GM18511 (cell line): ENCODE results near the gene ZNF300.
A peak's percentile ranks its signal among the peaks of the same experiment; 100 is the strongest.
"Not testable (repeated sequence)": the region's sequence is repeated elsewhere in the genome, so short reads cannot be mapped to it uniquely, and the experiment has no call there.

Experiments
- ATAC-seq: cut with Tn5 transposase; IDR thresholded peaks from one replicate; pipeline ENCODE4 v1.9.1; 2021; ENCODE audit warnings: mild to moderate bottlenecking, moderate library complexity; ENCODE audit not compliant: unreplicated experiment

ZNF300 gene

GRCh38 chr5:150904479-150905311, at the start of gene ZNF300:
TSS of gene ZNF300 (minus strand) at chr5:150904980. CDS start at chr5:150903155, 1,825 bp downstream.
- no peak for ATAC-seq

GRCh38 chr5:150948539-150948938, 43.8 kb upstream of the ZNF300 start:
- no peak for ATAC-seq

- no peak for ATAC-seq
Measured at GRCh38 chr5:150946351-150946905, 41.6 kb upstream of the ZNF300 start.

GRCh38 chr5:150945947-150946346, 41.2 kb upstream of the ZNF300 start:
- ATAC-seq = no peak

- no peak for ATAC-seq
Measured at GRCh38 chr5:150945486-150945885, 40.7 kb upstream of the ZNF300 start.

GRCh38 chr5:150931368-150931965, 26.7 kb upstream of the ZNF300 start:
- no peak for ATAC-seq

GRCh38 chr5:150918613-150919012, 13.8 kb upstream of the ZNF300 start:
- ATAC-seq = no peak

GRCh38 chr5:150912312-150912814, 7.6 kb upstream of the ZNF300 start:
- ATAC-seq = no peak

- ATAC-seq = no peak
Measured at GRCh38 chr5:150905312-150905683, 518 bp upstream of the ZNF300 start.

- no peak for ATAC-seq
Measured at GRCh38 chr5:150901446-150901845, 3.3 kb downstream of the ZNF300 start.

- no peak for ATAC-seq
Measured at GRCh38 chr5:150895431-150896428, 9.1 kb downstream of the ZNF300 start.

- ATAC-seq = no peak
Measured at GRCh38 chr5:150879358-150879757, 25.4 kb downstream of the ZNF300 start.

- no peak for ATAC-seq
Measured at GRCh38 chr5:150862070-150862469, 42.7 kb downstream of the ZNF300 start.

- ATAC-seq = no peak
Measured at GRCh38 chr5:150860246-150860821, 44.4 kb downstream of the ZNF300 start.

- ATAC-seq = not testable (repeated sequence)
Measured at GRCh38 chr5:150856700-150857099, 48.1 kb downstream of the ZNF300 start.

- peak; percentile 52 for ATAC-seq
Measured at GRCh38 chr5:150853561-150853960, 51.2 kb downstream of the ZNF300 start.

- no peak for ATAC-seq
Measured at GRCh38 chr5:150851039-150851438, 53.7 kb downstream of the ZNF300 start.

GRCh38 chr5:150848271-150848670, 56.5 kb downstream of the ZNF300 start:
- ATAC-seq = no peak

- no peak for ATAC-seq
Measured at GRCh38 chr5:150847334-150847695, 57.5 kb downstream of the ZNF300 start.

GRCh38 chr5:150846654-150847333, 58.0 kb downstream of the ZNF300 start:
- peak; percentile 96 for ATAC-seq
